ENCODE data around the gene PITPNM3.

The PITPNM3 gene

DNA sequence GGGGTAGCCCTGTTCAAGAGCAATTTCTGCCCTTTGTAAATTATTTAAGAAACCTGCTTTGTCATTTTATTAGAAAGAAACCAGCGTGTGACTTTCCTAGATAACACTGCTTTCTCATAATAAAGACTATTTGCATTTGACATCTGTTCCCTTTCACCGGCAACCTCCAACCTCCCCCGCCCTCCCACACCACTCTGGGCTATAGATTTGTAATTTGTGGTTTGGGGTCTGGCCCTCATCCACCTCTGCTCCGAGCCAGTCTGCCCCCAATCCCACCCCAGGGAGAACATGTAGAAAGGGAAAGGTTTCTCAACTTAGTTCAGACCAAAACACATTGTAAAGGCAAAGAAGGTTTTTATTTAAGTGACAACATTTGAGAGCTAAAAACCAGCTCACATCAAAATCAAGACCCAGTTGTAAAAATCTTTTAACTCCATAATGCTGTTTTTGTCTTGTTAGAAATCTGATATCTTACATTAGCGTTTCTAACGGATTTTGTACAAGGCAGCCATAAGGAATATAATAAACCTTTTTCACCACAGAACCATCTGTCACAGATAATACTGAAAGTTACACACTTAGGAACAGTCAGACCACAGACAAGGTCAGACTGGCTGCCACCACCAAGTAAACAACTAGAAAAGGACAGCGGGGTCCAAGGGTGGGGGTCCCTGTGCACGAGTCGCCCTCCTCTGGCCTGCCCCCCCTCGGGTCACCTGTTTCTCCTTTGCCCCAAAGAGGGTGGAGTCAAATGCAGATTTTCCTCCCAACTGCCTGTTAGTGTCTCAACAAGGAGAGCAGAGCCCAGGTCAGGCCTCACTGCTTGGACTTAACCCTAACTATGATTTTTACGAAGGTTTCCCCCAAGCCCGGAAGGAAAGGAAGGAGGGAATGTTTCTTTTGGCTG lies 105.2 kb downstream of the PITPNM3 start:
- no peak for TF ChIP-seq CTCF (IDR thresholded peaks at IDR 0.05; ENCODE audit: borderline replicate concordance, insufficient read depth, low read depth, low read length)

DNA sequence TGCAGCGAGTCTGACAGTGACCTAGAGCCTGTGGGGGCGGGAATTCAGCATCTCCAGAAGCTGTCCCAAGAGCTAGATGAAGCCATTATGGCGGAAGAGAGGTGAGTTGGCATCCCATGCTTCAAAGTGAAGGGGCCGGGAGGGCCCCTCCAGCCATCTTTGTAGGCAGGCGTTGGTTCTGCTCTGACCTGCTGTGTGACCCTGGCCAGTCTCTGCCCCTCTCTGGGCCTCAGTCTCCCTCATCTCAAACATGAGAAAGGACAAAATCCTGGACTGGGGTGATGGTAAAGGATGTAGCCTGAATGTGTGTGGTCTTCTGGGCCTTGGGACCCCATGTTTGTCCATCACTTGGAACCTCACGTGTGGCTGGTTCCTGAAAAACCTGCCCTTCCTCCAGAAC lies 107.0 kb downstream of the PITPNM3 start:
- TF ChIP-seq CTCF (IDR thresholded peaks at IDR 0.05; ENCODE audit: borderline replicate concordance, insufficient read depth, low read depth, low read length) = no peak
- no peak overlapping the region for H3K4me3 ChIP-seq (ENCODE audit: low read depth, low read length)

More for the DNA sequence above, 105.2 kb downstream of the PITPNM3 start:
- H3K4me3 ChIP-seq (ENCODE audit: low read depth, low read length) = no peak overlapping the region

GRCh38 chr17:6448473-6448872 lies 107.9 kb downstream of the PITPNM3 start:
- no peak overlapping the region for H3K4me3 ChIP-seq (ENCODE audit: low read depth, low read length)
- TF ChIP-seq CTCF (IDR thresholded peaks at IDR 0.05; ENCODE audit: borderline replicate concordance, insufficient read depth, low read depth, low read length) = no peak

DNA sequence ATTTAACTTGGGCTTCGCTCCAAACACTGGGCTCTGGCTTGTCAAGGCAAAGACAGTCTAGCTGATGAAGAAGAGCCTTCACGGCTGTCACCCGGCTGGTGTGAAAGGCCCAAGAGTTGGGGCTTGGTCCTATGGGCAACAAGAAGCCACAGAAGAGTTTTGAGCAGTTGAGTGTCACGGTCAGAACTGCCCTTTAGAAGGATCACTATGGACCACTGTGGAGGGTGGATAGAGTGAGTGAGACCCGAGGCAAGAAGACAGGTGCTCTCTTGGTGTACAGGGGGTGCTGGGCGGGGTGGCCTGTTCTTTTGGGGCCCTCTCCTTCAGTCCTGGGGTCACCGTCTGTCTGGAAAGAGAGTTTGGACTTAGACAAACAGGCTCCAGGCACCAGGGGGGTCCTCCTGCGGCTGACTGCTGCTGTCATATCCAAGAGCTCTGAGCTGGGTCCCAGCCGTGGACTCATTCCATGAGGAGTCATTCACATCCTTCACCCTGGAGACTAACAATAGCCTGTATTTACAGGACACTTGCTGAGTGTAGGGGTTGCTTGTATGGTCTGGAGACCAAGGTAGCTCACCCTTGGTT lies 109.7 kb downstream of the PITPNM3 start:
- H3K4me3 ChIP-seq (ENCODE audit: low read depth, low read length) = no peak overlapping the region
- no peak for TF ChIP-seq CTCF (IDR thresholded peaks at IDR 0.05; ENCODE audit: borderline replicate concordance, insufficient read depth, low read depth, low read length)

GRCh38 chr17:6444571-6445335 lies 111.6 kb downstream of the PITPNM3 start:
- peak overlapping the region; percentile 83 for H3K4me3 ChIP-seq (ENCODE audit: low read depth, low read length)
- TF ChIP-seq CTCF (IDR thresholded peaks at IDR 0.05; ENCODE audit: borderline replicate concordance, insufficient read depth, low read depth, low read length) = no peak

GRCh38 chr17:6443692-6444570 lies 112.4 kb downstream of the PITPNM3 start, which contains the start of gene PIMREG:
Gene PIMREG (plus strand): TSS chr17:6444455. CDS start chr17:6445111, 656 bp downstream.
- peak within 1 kb of the TSS; percentile 83 for H3K4me3 ChIP-seq (ENCODE audit: low read depth, low read length)
- TF ChIP-seq CTCF (IDR thresholded peaks at IDR 0.05; ENCODE audit: borderline replicate concordance, insufficient read depth, low read depth, low read length) = no peak

Data from GM12875 (cell line).